HG03378 (cell line): ENCODE data around the gene TRAK2.
"Not testable (repeated sequence)": the region's sequence is repeated elsewhere in the genome, so short reads cannot be mapped to it uniquely, and the experiment has no call there.

Experiments used
- ATAC-seq: cut with Tn5 transposase; IDR thresholded peaks from one replicate; pipeline ENCODE4 v1.9.1; 2021; ENCODE audit warnings: mild to moderate bottlenecking, moderate library complexity; ENCODE audit not compliant: unreplicated experiment

The TRAK2 gene

GRCh38 chr2:201450954-201451291 is 335 bp downstream of the TRAK2 start:
- peak; percentile 26 for ATAC-seq

GRCh38 chr2:201448701-201449100 is 2.6 kb downstream of the TRAK2 start:
- ATAC-seq = no peak

GRCh38 chr2:201448061-201448460 is 3.2 kb downstream of the TRAK2 start:
- ATAC-seq = no peak

- no peak for ATAC-seq
Measured at GRCh38 chr2:201447086-201447485, 4.2 kb downstream of the TRAK2 start.

- no peak for ATAC-seq
Measured at GRCh38 chr2:201444746-201445465, 6.4 kb downstream of the TRAK2 start.

- ATAC-seq = no peak
Measured at GRCh38 chr2:201441409-201441808, 9.8 kb downstream of the TRAK2 start.

GRCh38 chr2:201440182-201440581 is 11.1 kb downstream of the TRAK2 start:
- no peak for ATAC-seq

- not testable (repeated sequence) for ATAC-seq
Measured at GRCh38 chr2:201439336-201439922, 11.8 kb downstream of the TRAK2 start.

- ATAC-seq = no peak
Measured at GRCh38 chr2:201436141-201436540, 15.1 kb downstream of the TRAK2 start.

- ATAC-seq = no peak
Measured at GRCh38 chr2:201433394-201433995, 17.8 kb downstream of the TRAK2 start.

- ATAC-seq = no peak
Measured at GRCh38 chr2:201432621-201433393, 18.5 kb downstream of the TRAK2 start.

GRCh38 chr2:201432038-201432620 is 19.1 kb downstream of the TRAK2 start:
- no peak for ATAC-seq

- no peak for ATAC-seq
Measured at GRCh38 chr2:201430839-201431238, 20.4 kb downstream of the TRAK2 start.

- not testable (repeated sequence) for ATAC-seq
Measured at GRCh38 chr2:201430322-201430721, 20.9 kb downstream of the TRAK2 start.

GRCh38 chr2:201429835-201430234 is 21.4 kb downstream of the TRAK2 start:
- ATAC-seq = not testable (repeated sequence)

GRCh38 chr2:201428366-201428765 is 22.9 kb downstream of the TRAK2 start:
- ATAC-seq = not testable (repeated sequence)

- no peak for ATAC-seq
Measured at GRCh38 chr2:201425952-201426351, 25.3 kb downstream of the TRAK2 start.

GRCh38 chr2:201420442-201421113 is 30.7 kb downstream of the TRAK2 start:
- ATAC-seq = no peak

GRCh38 chr2:201419986-201420385 is 31.3 kb downstream of the TRAK2 start:
- no peak for ATAC-seq

- no peak for ATAC-seq
Measured at GRCh38 chr2:201419057-201419635, 32.1 kb downstream of the TRAK2 start.
